Measurements from ENCODE around the gene USP36. TPM values are rescaled to one million over a fixed set of nuclear protein-coding genes. Genes with fewer than 3 reads are reported as not detected.

USP36 gene
- total and polyA plus RNA-seq, 9 of the 15 experiments (the other 6 are each of a cell fraction or from before 2014, with no cell fraction given) = 6.4 to 72.8 (median 22.5) TPM

DNA sequence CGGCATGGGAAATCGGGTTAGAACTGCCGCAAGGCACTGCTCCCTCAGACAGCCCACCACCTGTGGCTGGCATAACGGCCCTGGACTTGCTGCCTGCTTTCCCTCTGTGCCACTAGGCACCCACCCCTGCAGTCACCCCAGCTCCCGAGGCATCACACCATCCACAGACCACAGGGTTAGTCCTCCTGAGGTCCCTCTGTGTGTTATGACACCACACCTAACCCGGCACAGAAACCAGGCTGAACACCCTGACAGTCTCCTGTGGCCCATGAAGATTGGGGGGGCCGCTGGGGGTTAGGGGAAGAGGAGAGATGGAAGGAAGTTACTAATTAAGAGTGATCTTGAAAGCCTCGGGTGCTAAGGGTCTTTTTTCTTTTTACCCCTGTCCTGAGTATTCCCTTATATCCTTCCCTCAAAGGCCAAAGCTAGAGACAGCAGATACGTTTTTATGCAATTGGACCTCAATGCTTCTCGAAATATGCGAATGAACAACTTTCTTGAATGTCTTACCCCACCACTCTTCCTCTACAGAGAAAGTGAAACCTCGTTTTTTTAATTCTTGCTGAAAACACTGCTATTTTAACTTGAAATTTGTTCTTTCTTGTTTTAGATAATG lies 65.5 kb downstream of the USP36 start:
- in situ Hi-C loops (cut with MboI) (no loop called here), intact Hi-C loops (cut with micrococcal nuclease) (no loop called here)
- ATAC-seq (peak; percentile 65), FAIRE-seq (no peak), DNase-seq (ENCODE audit: extremely low read depth in 1 of 4, low spot score in 3 of 4) (no peak)
- no peak overlapping the region for H3K4me3 ChIP-seq
- H3K27me3 ChIP-seq (ENCODE audit: control insufficient read depth in 2 of 2, insufficient read depth in 2 of 2, low read length in 2 of 2) = no peaks in the 10 kb centered on the region
- CTCF ChIA-PET (ENCODE audit: low intra/inter-chr PET ratio) = no interaction called here
- peaks cover 53% of the 10 kb centered on the region for H3K79me2 ChIP-seq (ENCODE audit: control insufficient read depth, insufficient read depth, low read length)
- no peaks in the 10 kb centered on the region for H4K20me1 ChIP-seq (replicated peaks; ENCODE audit: control insufficient read depth, insufficient read depth, low read length)
- no peaks in the 10 kb centered on the region for H3K9me3 ChIP-seq (replicated peaks; ENCODE audit: control insufficient read depth, insufficient read depth, low read depth, low read length)
- POLR2A ChIA-PET = interaction anchor here (1.1 kb wide), 1 partner anchor 108 kb away, joined by 3 read pairs; no protein-coding TSS in a partner anchor
- no peak overlapping the region for H2AFZ ChIP-seq (ENCODE audit: low read depth, low read length)
- H3K27ac ChIP-seq (ENCODE audit: extremely low read depth, low read depth, low read length) = no peak overlapping the region
- TF ChIP-seq, protein P1, sequence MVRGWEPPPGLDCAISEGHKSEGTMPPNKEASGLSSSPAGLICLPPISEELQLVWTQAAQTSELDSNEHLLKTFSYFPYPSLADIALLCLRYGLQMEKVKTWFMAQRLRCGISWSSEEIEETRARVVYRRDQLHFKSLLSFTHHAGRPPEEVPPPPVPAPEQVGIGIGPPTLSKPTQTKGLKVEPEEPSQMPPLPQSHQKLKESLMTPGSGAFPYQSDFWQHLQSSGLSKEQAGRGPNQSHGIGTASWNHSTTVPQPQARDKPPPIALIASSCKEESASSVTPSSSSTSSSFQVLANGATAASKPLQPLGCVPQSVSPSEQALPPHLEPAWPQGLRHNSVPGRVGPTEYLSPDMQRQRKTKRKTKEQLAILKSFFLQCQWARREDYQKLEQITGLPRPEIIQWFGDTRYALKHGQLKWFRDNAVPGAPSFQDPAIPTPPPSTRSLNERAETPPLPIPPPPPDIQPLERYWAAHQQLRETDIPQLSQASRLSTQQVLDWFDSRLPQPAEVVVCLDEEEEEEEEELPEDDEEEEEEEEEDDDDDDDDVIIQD (CRISPR knock-in tag; IDR thresholded peaks at IDR 0.05) = no peak
- TF ChIP-seq, protein P2, sequence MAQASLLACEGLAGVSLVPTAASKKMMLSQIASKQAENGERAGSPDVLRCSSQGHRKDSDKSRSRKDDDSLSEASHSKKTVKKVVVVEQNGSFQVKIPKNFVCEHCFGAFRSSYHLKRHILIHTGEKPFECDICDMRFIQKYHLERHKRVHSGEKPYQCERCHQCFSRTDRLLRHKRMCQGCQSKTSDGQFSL (CRISPR knock-in tag; IDR thresholded peaks at IDR 0.05) = peak; percentile 19; the same call in 1 of the 2 replicates
- TF ChIP-seq, protein P2 (tag; IDR thresholded peaks at IDR 0.05) = no peak
- TF ChIP-seq IFI16 (CRISPR knock-in tag; IDR thresholded peaks at IDR 0.05) = no peak
- TF ChIP-seq ZNF217 (CRISPR knock-in tag; IDR thresholded peaks at IDR 0.05) = no peak
- BruUV-seq (replicated peaks) = no TSS peak
- peaks cover 3% of the 10 kb centered on the region; the same call in 2 of the 3 replicates for H3K36me3 ChIP-seq (ENCODE audit: control insufficient read depth, insufficient read depth, low read length)
- no peak overlapping the region for H3K4me2 ChIP-seq (ENCODE audit: insufficient read depth, low read length)
- 62% methylated on average over 12 of the region's 12 CpGs for WGBS (ENCODE audit: insufficient coverage, low coverage, missing lambda C conversion rate)
- H3K9ac ChIP-seq (ENCODE audit: insufficient read depth in 1 of 2, low read depth in 2 of 2, low read length in 2 of 2) = peak overlapping the region in 1 of 2 experiments; percentile 74; a peak in 1 of 4 replicates
- H3K4me1 ChIP-seq (replicated peaks in 1 of 2; ENCODE audit: control insufficient read depth in 2 of 2, insufficient read depth in 2 of 2, low read length in 2 of 2) = peaks cover 6 to 7% of the 10 kb centered on the region in 2 experiments
- no peaks in the 10 kb centered on the region for H3K9me1 ChIP-seq (ENCODE audit: control insufficient read depth, insufficient read depth, low read length)

Data from K562 (cell line).